ENCODE results near the gene AIFM1. TPM values are rescaled to one million over a fixed set of nuclear protein-coding genes. Genes with fewer than 3 reads are reported as not detected.

AIFM1 gene
- total RNA-seq, 1 donor from 2014 or later: 15.7 TPM

DNA sequence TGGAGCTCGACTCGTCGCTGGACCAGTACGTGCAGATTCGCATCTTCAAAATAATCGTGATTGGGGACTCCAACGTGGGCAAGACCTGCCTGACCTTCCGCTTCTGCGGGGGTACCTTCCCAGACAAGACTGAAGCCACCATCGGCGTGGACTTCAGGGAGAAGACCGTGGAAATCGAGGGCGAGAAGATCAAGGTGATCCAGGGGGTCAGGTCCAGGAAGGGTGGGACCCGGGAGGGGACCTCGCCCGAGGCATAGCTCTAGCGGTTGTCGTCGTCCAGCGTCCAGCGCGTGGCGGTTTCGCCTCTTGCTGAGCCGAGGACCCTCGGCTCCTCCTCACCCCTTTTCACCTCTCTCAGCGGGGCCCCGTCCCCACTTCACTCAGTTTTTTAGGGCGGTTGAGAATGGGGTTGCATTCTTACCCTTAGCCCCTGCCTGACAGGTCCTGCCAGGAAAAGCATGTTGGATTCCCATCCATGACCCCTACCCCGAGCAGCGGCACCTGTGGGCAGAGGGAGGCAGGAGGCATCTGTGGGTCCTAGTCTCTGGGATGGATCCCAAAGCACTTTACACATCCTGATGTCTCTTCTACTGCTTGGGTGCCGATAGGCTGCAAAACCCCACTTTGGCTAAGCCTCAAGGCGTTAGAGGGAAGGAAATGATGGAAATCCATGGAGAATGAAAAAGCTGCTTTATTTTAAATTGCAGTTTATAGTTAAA lies 6.6 kb upstream of the AIFM1 start:
- intact Hi-C loops (cut with DNase I): no loop called here
- ATAC-seq: no peak
- no peak for DNase-seq (ENCODE audit: low spot score)

GRCh38 chrX:130171446-130172126 lies 5.9 kb upstream of the AIFM1 start, which contains the start of gene RAB33A:
RAB33A (plus strand) TSS chrX:130171962; CDS start chrX:130172063, 101 bp downstream.
- intact Hi-C loops (cut with DNase I): no loop called here
- DNase-seq (ENCODE audit: low spot score) (no peak), ATAC-seq (peak; percentile 46)

GRCh38 chrX:130170752-130171445 lies 5.3 kb upstream of the AIFM1 start:
- DNase-seq (ENCODE audit: low spot score): no peak
- peak; percentile 7 for ATAC-seq
- intact Hi-C loops (cut with DNase I): no loop called here

GRCh38 chrX:130167040-130167439 lies 1.4 kb upstream of the AIFM1 start:
- intact Hi-C loops (cut with DNase I): no loop called here
- DNase-seq (ENCODE audit: low spot score) (no peak), ATAC-seq (no peak)

DNA sequence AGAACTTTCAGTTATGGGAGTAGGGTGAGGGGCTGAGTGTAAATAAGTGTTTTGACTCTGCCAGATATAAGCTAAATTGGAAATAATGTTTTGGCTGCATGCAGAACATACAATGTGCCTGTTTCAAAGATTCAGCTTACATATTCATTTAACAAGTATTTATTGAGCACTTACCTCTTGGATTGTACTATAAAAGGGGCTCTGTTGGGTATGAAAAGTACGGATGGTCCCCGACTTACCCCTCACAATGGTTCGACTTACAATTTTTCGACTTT lies 799 bp upstream of the AIFM1 start:
- ATAC-seq: no peak
- intact Hi-C loops (cut with DNase I): no loop called here
- DNase-seq (ENCODE audit: low spot score): no peak

DNA sequence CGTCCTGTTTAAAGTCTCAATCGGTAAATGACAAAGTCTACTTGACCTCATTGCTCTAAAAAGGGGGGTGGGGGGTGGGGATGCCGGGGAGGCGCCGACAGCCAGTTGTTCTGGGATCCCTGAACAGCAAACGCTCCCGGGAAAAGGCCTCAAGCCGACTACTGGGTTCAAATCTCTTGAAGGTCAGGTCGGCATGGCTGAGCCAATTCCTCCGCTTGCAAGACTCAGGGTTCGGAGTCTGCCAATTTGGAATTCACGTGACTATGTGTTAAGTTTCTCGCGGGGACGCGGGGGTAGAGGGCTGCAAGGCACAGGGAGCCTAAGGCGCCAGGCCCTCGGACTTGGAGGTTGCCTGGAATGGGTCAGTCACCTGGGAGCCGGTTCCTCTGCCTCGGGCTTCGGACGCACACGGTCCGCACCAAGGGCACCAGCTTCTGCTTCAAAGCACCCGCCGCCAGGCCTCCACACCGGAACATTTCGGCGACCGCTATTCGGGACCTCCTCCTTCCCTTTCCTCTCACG lies 399 bp downstream of the AIFM1 start:
- ATAC-seq (no peak), DNase-seq (ENCODE audit: low spot score) (no peak)
- intact Hi-C loops (cut with DNase I): no loop called here

DNA sequence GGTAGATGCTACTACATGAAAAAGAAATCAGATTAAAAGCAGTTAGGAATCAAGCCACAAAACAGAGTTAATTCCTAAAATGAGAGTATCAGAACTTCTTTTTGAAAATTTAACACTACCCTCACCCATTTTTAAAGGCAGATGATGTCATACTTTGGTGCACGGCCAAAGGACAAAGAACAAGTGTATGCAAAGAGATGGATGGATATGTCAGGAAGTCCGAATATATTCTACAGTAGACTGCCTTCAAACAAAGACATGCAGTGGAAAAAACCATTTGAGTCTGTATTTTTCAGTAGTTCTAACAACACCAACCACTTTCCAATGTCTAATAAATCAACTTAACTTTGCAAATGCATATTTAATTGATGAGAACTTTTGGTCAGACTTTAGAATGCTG lies 2.2 kb downstream of the AIFM1 start:
- DNase-seq (ENCODE audit: low spot score) (no peak), ATAC-seq (no peak)
- intact Hi-C loops (cut with DNase I): no loop called here

DNA sequence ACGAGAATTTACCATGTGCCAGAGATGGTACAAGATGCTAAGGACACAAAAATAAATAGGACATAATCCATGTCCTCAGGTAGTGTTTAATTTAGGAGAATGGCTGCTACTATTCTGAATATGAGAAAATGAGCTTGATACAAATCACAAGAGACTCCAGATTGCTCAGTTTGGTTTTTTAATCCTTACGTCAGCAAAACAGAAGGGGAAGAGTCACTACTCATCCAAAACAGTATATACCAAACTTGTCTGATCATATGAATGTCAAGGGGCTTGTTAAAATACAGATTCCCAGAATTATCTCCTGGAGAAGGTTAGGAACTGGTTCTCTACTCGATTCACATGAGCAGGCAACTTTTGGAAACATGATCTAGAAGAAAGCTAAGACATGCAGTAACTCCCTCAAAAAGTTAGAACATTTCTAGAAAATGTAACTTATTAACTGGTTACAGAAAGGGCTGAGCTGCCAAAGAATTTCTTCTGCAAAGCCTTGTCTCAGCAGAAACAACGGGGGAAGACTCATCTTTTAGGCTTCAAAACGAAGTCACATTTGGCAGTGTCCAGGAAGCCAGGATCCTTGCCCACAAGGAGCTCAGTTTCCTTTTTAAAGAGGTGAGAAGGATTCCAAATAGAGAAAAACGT lies 3.4 kb downstream of the AIFM1 start:
- no peak for DNase-seq (ENCODE audit: low spot score)
- ATAC-seq: no peak
- intact Hi-C loops (cut with DNase I): no loop called here

- no peak for DNase-seq (ENCODE audit: low spot score)
- ATAC-seq: no peak
- intact Hi-C loops (cut with DNase I): no loop called here
Observed at GRCh38 chrX:130159776-130160175, 5.9 kb downstream of the AIFM1 start.

DNA sequence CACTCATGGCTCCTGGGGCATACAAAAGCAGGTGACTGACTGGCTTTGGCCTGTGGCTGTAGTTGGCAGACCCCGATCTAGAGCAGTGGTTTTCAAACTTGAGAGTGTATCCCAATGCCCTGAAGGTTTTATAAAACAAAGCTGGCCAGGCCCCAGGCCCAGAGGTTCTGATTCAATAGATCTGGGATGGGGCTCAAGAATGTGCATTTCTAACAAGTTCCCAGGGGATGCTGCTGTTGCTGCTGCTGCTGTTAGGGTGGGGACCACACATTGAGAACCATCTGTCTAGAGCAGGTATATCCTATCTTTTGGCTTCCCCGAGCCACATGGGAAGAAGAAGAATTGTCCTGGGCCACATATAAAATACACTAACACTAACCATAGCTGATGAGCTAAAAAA lies 7.3 kb downstream of the AIFM1 start:
- ATAC-seq (no peak), DNase-seq (ENCODE audit: low spot score) (no peak)
- intact Hi-C loops (cut with DNase I): no loop called here

DNA sequence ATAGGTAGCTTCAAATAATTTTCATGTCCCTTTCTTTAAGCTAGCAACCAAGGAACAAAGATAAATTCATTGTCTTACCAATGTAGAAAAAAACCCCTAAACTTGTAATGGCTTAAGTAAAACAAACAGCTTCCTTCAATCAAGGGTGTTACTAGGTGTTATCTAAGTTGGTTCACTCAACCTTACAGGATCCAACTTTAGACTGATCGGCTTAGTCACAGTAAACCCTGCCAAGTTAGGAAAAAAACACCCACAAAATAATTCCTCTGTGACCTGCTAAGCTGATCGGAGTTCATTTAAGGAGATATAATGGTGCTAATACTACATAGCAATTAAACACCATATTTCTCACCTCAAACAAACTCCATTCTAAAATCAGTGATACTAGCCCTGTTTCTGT lies 10.1 kb downstream of the AIFM1 start:
- DNase-seq (ENCODE audit: low spot score) (no peak), ATAC-seq (no peak)
- intact Hi-C loops (cut with DNase I): no loop called here

- no peak for DNase-seq (ENCODE audit: low spot score)
- intact Hi-C loops (cut with DNase I): no loop called here
- ATAC-seq: no peak
Observed at GRCh38 chrX:130147631-130148030, 18.0 kb downstream of the AIFM1 start.

DNA sequence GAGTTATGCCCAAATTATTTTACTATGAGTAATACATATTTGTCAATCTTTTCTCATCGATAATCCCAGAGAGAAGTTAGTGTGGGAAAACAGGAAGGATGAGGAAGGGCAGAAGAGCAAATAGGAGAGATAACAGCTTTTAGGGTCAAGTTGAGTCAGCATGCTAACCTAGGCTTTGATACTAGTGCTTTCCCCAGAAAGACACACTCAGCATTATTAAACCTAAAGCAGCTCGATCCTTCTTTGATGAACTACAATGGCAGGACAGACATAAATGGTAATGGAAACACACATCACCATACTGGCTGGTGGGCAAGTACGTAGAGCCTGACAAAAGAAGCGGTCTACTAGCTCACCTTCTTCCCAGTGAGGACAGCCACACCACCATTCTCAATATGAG lies 20.5 kb downstream of the AIFM1 start:
- intact Hi-C loops (cut with DNase I): no loop called here
- no peak for DNase-seq (ENCODE audit: low spot score)

DNA sequence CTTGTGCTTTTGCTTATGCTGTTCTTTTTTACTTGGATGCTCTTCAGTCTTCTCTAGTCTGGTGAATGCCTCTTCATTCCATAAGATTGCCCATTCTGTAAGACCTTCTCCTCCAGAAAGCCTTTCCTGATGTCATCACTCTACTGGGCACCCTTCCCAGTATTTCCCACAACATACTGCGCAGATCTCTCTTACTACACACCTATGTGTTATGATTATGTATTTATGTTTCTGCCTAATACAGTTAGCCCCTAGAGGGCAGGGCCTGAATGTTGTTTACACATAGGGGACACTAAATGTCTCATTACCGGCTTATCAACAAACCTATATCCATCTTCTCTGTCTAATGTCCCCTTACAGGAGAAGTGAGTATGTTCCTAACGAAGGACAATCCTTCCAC lies 21.1 kb downstream of the AIFM1 start:
- no peak for ATAC-seq
- DNase-seq (ENCODE audit: low spot score): no peak
- intact Hi-C loops (cut with DNase I): no loop called here

More for the DNA sequence above, 20.5 kb downstream of the AIFM1 start:
- ATAC-seq: no peak

- intact Hi-C loops (cut with DNase I): no loop called here
- DNase-seq (ENCODE audit: low spot score): no peak
- ATAC-seq: no peak
Observed at GRCh38 chrX:130139474-130140201, 26.0 kb downstream of the AIFM1 start.

GRCh38 chrX:130136961-130137360 lies 28.7 kb downstream of the AIFM1 start:
- ATAC-seq (no peak), DNase-seq (ENCODE audit: low spot score) (no peak)
- intact Hi-C loops (cut with DNase I): no loop called here

- no peak for DNase-seq (ENCODE audit: low spot score)
- ATAC-seq: no peak
- intact Hi-C loops (cut with DNase I): no loop called here
Observed at GRCh38 chrX:130136496-130136895, 29.1 kb downstream of the AIFM1 start.

DNA sequence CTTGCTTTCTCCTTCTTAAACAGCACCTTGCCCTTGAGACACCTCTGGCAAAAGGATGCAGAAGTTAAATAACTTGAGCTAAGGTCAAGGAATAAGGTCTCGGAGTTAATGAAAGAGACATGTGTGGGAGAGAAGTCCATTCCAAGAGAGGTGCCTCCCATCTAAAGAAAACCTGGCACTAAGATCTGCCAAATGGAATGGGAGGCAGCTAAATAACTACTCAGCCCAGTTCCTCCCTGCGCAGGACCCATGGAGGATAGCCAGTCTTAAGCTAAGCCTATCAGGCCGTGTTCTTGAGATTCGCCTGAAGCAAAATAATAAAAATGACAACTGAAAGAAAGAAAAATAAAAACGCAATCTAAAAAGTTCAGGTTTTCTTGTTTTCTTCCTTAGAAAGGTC lies 34.7 kb downstream of the AIFM1 start:
- DNase-seq (ENCODE audit: low spot score): no peak
- no peak for ATAC-seq
- intact Hi-C loops (cut with DNase I): no loop called here
